Gastroesophageal sphincter (tissue), 4 donors: ENCODE measurements around the gene PDK1. TPM values are rescaled to one million over a fixed set of nuclear protein-coding genes. Genes with fewer than 3 reads are reported as not detected.
"Not testable (repeated sequence)": the region's sequence is repeated elsewhere in the genome, so short reads cannot be mapped to it uniquely, and the experiment has no call there.

Source experiments
- ATAC-seq: fragments of 150-250 bp; one replicate; pipeline ENCODE4 v1.9.1; 2016; ENCODE audit warnings: mild to moderate bottlenecking, moderate library complexity
- H3K27ac ChIP-seq, 4 donors: fragments of 200-600 bp; sonication (generic) in 3 of 4; 1 replicate in 3 of 4; 2 replicates in 1 of 4; pipeline ENCODE4 v1.5.1; 2016 to 2019
- H3K27me3 ChIP-seq: fragments of 200-600 bp; sonication (generic); one replicate; pipeline ENCODE4 v1.5.1; 2019
- H3K36me3 ChIP-seq, 2 donors: fragments of 200-600 bp; sonication (generic); one replicate each; pipeline ENCODE4 v1.5.1; 2019; ENCODE audit warnings: control low read depth in 1 of 2
- H3K4me1 ChIP-seq, 3 donors: fragments of 200-600 bp; sonication (generic); 1 replicate in 2 of 3; 2 replicates in 1 of 3; pipeline ENCODE4 v1.5.1; 2016 to 2019; ENCODE audit warnings: control low read depth in 2 of 3
- H3K4me3 ChIP-seq, 2 donors: fragments of 200-600 bp; sonication (generic); one replicate each; pipeline ENCODE4 v1.5.1; 2019; ENCODE audit warnings: mild to moderate bottlenecking in 1 of 2, moderate library complexity in 1 of 2
- H3K9me3 ChIP-seq, 3 donors: fragments of 200-600 bp; sonication (generic); one replicate each; pipeline ENCODE4 v1.5.1; 2017 to 2019; ENCODE audit warnings: control low read depth in 2 of 3
- CTCF ChIP-seq, 4 experiments: fragments of 200-600 bp in 2 of 4; fragments of 450-650 bp in 2 of 4; sonication (generic) in 1 of 4; IDR thresholded peaks; one replicate each; pipeline ENCODE4 v1.5.1; 2017 to 2019; ENCODE audit warnings: antibody characterized with exemption in 4 of 4, mild to moderate bottlenecking in 2 of 4, moderate library complexity in 2 of 4
- EP300 ChIP-seq: sonication (generic); formaldehyde crosslinking; IDR thresholded peaks from one replicate; pipeline ENCODE4 v1.6.1; 2017; ENCODE audit warnings: antibody characterized with exemption, mild to moderate bottlenecking
- POLR2A ChIP-seq, 2 donors: fragments of 450-650 bp; IDR thresholded peaks; one replicate each; pipeline ENCODE4 v1.6.1; 2017; ENCODE audit warnings: antibody characterized with exemption in 2 of 2, mild to moderate bottlenecking in 2 of 2, moderate library complexity in 1 of 2
- POLR2AphosphoS5 ChIP-seq: sonication (generic); formaldehyde crosslinking; IDR thresholded peaks from one replicate; pipeline ENCODE4 v1.6.1; 2017; ENCODE audit warnings: antibody characterized with exemption
- WGBS, 2 donors: methylation state at CpG; one replicate each; pipeline ENCODE4 v1.1.5; 2018; ENCODE audit warnings: low coverage in 1 of 2; 5-methylcytosine and 5-hydroxymethylcytosine counted together
- total RNA-seq, 4 donors: library from RNA; depleted of rRNA; stranded (reverse); fragments of >200 nt; gene quantifications; one replicate each; pipeline ENCODE4 v1.1.0, GENCODE V29; 2016

PDK1 gene
- total RNA-seq, 4 donors from 2014 or later: 9.4 to 19.3 (median 12.1) TPM

DNA sequence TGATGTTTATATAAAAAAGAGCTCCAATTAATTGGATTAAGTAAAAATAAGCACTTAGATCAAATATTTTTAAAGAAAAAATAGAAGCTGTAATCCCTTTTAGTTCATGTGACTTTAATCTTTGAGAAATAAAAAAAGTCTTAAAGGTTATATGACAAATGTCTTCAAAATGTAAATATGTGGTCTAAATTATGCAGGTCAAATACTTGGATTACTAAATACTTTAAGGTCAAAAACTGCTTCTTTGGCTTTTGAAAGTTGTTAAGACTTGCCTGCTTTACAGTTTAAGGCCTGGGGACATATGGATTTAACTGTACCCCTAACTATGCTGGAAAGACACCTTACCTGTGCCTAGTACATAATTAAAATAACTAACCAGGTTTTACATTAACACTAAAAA lies 15.5 kb upstream of the PDK1 start:
- no peak for ATAC-seq
- TF ChIP-seq POLR2AphosphoS5 (no peak), POLR2A (IDR thresholded peaks at IDR 0.05) (no peak), CTCF (IDR thresholded peaks at IDR 0.05) (no peak), EP300 (no peak)
- Histone ChIP-seq H3K36me3 (no peaks in the 10 kb centered on the region), H3K27ac (no peak overlapping the region), H3K4me1 (no peaks in the 10 kb centered on the region), H3K4me3 (no peak overlapping the region), H3K9me3 (no peaks in the 10 kb centered on the region), H3K27me3 (no peaks in the 10 kb centered on the region)

- 85 to 94% methylated on average over 2 of the region's 2 CpGs for WGBS, 2 donors
- Histone ChIP-seq H3K9me3 (no peaks in the 10 kb centered on the region), H3K4me3 (no peak overlapping the region), H3K27ac (no peak overlapping the region), H3K36me3 (no peaks in the 10 kb centered on the region), H3K4me1 (no peaks in the 10 kb centered on the region), H3K27me3 (no peaks in the 10 kb centered on the region)
- ATAC-seq: no peak
- TF ChIP-seq POLR2AphosphoS5 (no peak), EP300 (no peak), POLR2A (IDR thresholded peaks at IDR 0.05) (no peak), CTCF (IDR thresholded peaks at IDR 0.05) (no peak)
These were observed 10.3 kb upstream of the PDK1 start for GRCh38 chr2:172545408-172546075.

DNA sequence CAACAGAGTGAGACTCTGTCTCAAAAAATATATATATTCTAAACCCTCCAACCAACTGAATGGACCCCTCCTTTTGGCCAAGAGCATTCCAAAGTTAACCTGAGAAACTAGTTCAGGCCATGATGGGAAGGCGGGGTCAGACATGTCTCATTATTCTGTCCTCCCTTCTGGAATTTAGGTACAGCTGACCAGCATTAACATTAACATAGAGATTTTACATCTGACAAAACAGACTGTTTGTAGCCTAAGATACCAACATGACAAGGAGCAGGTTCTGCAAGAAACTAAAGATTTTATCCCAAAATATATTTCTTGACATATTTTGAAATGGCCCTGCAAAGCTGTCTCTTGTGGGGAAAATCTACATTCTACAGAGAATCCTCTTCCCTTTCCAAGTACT lies 6.8 kb upstream of the PDK1 start:
- Histone ChIP-seq H3K4me3 (no peak overlapping the region), H3K27me3 (no peaks in the 10 kb centered on the region), H3K27ac (no peak overlapping the region), H3K36me3 (no peaks in the 10 kb centered on the region), H3K4me1 (no peaks in the 10 kb centered on the region), H3K9me3 (no peaks in the 10 kb centered on the region)
- no peak for ATAC-seq
- whole genome bisulfite sequencing, 2 donors: 89 to 100% methylated on average over 1 of the region's 1 CpG
- TF ChIP-seq CTCF (IDR thresholded peaks at IDR 0.05) (no peak), POLR2AphosphoS5 (no peak), EP300 (no peak), POLR2A (IDR thresholded peaks at IDR 0.05) (no peak)

DNA sequence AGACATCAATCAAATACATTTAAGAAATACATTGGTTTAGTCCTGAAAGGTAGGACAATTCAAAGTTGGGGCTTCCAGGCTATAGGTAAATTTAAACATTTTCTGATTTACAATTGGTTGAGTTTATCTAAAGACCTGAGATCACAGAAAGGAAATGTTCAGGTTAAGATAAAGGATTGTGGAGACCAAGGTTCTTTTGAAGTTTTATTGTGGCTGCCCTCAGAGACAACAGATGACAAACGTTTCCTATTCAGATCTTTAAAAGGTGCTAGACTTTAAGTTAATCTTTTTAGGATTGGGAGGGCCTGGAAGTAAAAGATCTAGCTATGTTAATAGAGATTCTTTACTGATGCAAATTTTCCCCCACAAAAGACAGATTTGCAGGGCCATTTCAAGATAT lies 6.1 kb upstream of the PDK1 start:
- not testable (repeated sequence) for H3K9me3 ChIP-seq, H3K4me3 ChIP-seq, H3K27me3 ChIP-seq, H3K36me3 ChIP-seq, ATAC-seq, H3K27ac ChIP-seq, H3K4me1 ChIP-seq
- WGBS, 2 donors: 71% methylated on average over 1 of the region's 1 CpG; no CpG with 5 or more reads in 1 of the 2 donors

GRCh38 chr2:172550419-172550818 lies 5.5 kb upstream of the PDK1 start:
- H3K9me3 ChIP-seq: no peaks in the 10 kb centered on the region
- no peak overlapping the region for H3K27ac ChIP-seq
- H3K4me3 ChIP-seq: no peak overlapping the region
- H3K36me3 ChIP-seq: no peaks in the 10 kb centered on the region
- TF ChIP-seq CTCF (IDR thresholded peaks at IDR 0.05): no peak
- no peak for TF ChIP-seq EP300
- TF ChIP-seq POLR2A (IDR thresholded peaks at IDR 0.05): no peak
- no peak for TF ChIP-seq POLR2AphosphoS5
- H3K27me3 ChIP-seq: no peaks in the 10 kb centered on the region
- peaks cover 0 to 9% (median 0%) of the 10 kb centered on the region in 3 donors for H3K4me1 ChIP-seq
- ATAC-seq: no peak

DNA sequence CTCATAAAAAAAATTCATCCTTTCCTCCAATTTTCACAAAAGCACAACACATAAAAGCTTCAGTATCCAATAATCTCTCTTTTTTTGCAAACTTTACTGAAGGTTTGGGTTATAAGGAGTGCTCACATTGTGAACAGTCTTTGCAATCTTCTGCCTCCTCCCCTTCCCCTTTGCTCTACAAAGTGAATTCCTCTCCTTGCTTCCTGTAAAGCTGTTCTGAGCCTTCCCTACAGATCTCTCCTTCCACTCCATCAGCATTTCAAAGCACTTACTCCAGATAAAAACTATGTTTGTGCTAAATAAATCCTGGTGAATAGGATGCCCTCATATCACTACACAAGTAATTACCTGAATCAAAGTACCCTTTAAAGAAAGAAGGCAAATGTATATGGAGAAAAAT lies 4.6 kb upstream of the PDK1 start:
- no peak for TF ChIP-seq POLR2A (IDR thresholded peaks at IDR 0.05)
- TF ChIP-seq POLR2AphosphoS5: no peak
- no peak for TF ChIP-seq CTCF (IDR thresholded peaks at IDR 0.05)
- no peak for TF ChIP-seq EP300
- H3K9me3 ChIP-seq: no peaks in the 10 kb centered on the region
- no peak overlapping the region for H3K27ac ChIP-seq
- H3K27me3 ChIP-seq: no peaks in the 10 kb centered on the region
- H3K4me1 ChIP-seq: peaks cover 0 to 9% (median 0%) of the 10 kb centered on the region in 3 donors
- H3K4me3 ChIP-seq: no peak overlapping the region
- no peak for ATAC-seq
- no peaks in the 10 kb centered on the region for H3K36me3 ChIP-seq
